K562 (cell line): Measurements from ENCODE around the gene CTDNEP1. TPM values are rescaled to one million over a fixed set of nuclear protein-coding genes. Genes with fewer than 3 reads are reported as not detected.

ENCODE experiments used
- ARID1B ChIP-seq: fragments of 450-650 bp; IDR thresholded peaks from 2 replicates; pipeline ENCODE4 v1.6.1; 2016; ENCODE audit warnings: antibody characterized with exemption, mild to moderate bottlenecking, inconsistent platforms
- BRCA1 ChIP-seq, 2 experiments: fragments of 450-650 bp in 1 of 2; sonication (generic) in 1 of 2; formaldehyde crosslinking in 1 of 2; IDR thresholded peaks; 2 replicates each; pipeline versions ENCODE4 v1.5.0 to v1.6.1; 2017 to 2020; ENCODE audit warnings: mild to moderate bottlenecking in 1 of 2, missing genetic modification reagents in 1 of 2
- BRD9 ChIP-seq: fragments of 450-650 bp; IDR thresholded peaks from 2 replicates; pipeline ENCODE4 v1.6.1; 2018; ENCODE audit warnings: low read depth; ENCODE audit not compliant: partially characterized antibody
- DMBX1 ChIP-seq: fragments of 250-450 bp; sonication (Bioruptor Pico); IDR thresholded peaks from 2 replicates; pipeline ENCODE4 v1.8.0; 2022; ENCODE audit warnings: inconsistent platforms, mild to moderate bottlenecking, moderate library complexity, borderline replicate concordance
- ELF1 ChIP-seq: fragments of 200-800 bp; sonication (Bioruptor generic); IDR thresholded peaks from 2 replicates; pipeline ENCODE4 v1.6.1; 2016; ENCODE audit warnings: missing genetic modification characterization, missing compliant biosample characterization
- EP400 ChIP-seq: fragments of 450-650 bp; IDR thresholded peaks from 2 replicates; pipeline ENCODE4 v1.6.1; 2017; ENCODE audit warnings: antibody characterized with exemption, mild to moderate bottlenecking, moderate library complexity
- FOXJ3 ChIP-seq: sonication (generic); formaldehyde crosslinking; IDR thresholded peaks from 2 replicates; pipeline ENCODE4 v1.4.0; 2020; ENCODE audit warnings: mild to moderate bottlenecking, missing genetic modification reagents
- MIER1 ChIP-seq: fragments of 450-650 bp; IDR thresholded peaks from 2 replicates; pipeline ENCODE4 v1.6.1; 2016; ENCODE audit warnings: antibody characterized with exemption, mild to moderate bottlenecking, low read depth
- MXI1 ChIP-seq: IDR thresholded peaks from 2 replicates; pipeline ENCODE4 v1.6.1; 2011; ENCODE audit warnings: low read depth, mild to moderate bottlenecking, improper control_type of control experiment, low read length
- NCOA4 ChIP-seq: fragments of 450-650 bp; IDR thresholded peaks from 2 replicates; pipeline ENCODE4 v1.6.1; 2018; ENCODE audit warnings: mild to moderate bottlenecking; ENCODE audit not compliant: partially characterized antibody
- RB1 ChIP-seq: fragments of 450-650 bp; IDR thresholded peaks from 2 replicates; pipeline ENCODE4 v1.6.1; 2017; ENCODE audit warnings: low read depth, mild to moderate bottlenecking
- TAF1 ChIP-seq: IDR thresholded peaks from 2 replicates; pipeline ENCODE4 v1.6.1; 2011; ENCODE audit warnings: mild to moderate bottlenecking, low read length, moderate library complexity; ENCODE audit not compliant: insufficient read depth, control insufficient read depth, severe bottlenecking; ENCODE audit errors: extremely low read depth
- TBP ChIP-seq: optimal IDR thresholded peaks from 2 replicates; pipeline ENCODE3; 2011; ENCODE audit warnings: low read depth, low read length, improper control_type of control experiment
- YY1 ChIP-seq, 3 experiments: IDR thresholded peaks; 2 replicates each; pipeline ENCODE4 v1.6.1; 2011; ENCODE audit warnings: low read length in 2 of 3, mild to moderate bottlenecking in 2 of 3, moderate library complexity in 2 of 3, borderline replicate concordance in 1 of 3, control low read depth in 1 of 3, low read depth in 1 of 3; ENCODE audit not compliant: insufficient read depth in 3 of 3, insufficient replicate concordance in 2 of 3, control insufficient read depth in 1 of 3, insufficient read length in 1 of 3; ENCODE audit errors: extremely low read depth in 1 of 3
- ZNF316 ChIP-seq: fragments of 450-650 bp; IDR thresholded peaks from 2 replicates; pipeline ENCODE4 v1.6.1; 2016
- ZNF785 ChIP-seq: fragments of 250-450 bp; sonication (Bioruptor Pico); IDR thresholded peaks from 2 replicates; pipeline ENCODE4 v1.4.0; 2020; ENCODE audit warnings: mild to moderate bottlenecking
- polyA plus RNA-seq, 8 experiments: library from polyadenylated mRNA; depleted of rRNA in 4 of 8; stranded (reverse) in 5 of 8; unstranded in 3 of 8; fragments of >200 nt; fragmentation: Nextera tagmentation in 2 of 8; fragmentation: Illumina TruSeq in 1 of 8; extraction: Ambion mirVana in 2 of 8; extraction: Trizol in 1 of 8; gene quantifications; 2 replicates each; pipeline versions ENCODE4 v1.2.1 to v1.2.3, GENCODE V29; 2011 to 2014; ENCODE audit warnings: inconsistent platforms in 1 of 8, missing spikeins in 1 of 8
- total RNA-seq, 7 experiments: library from RNA; depleted of rRNA in 6 of 7; stranded (reverse); fragments of >200 nt in 6 of 7; fragmentation: Illumina TruSeq in 2 of 7; extraction: Trizol in 2 of 7; gene quantifications; 2 replicates each; pipeline versions ENCODE4 v1.2.1 to v1.2.3, GENCODE V29; 2011 to 2021; ENCODE audit warnings: low replicate concordance in 1 of 7
- TF ChIP-seq, protein P1 (sequence below): fragments of 250-450 bp; sonication (Bioruptor Pico); IDR thresholded peaks from 2 replicates; pipeline ENCODE4 v1.4.0; 2020; ENCODE audit warnings: mild to moderate bottlenecking, moderate library complexity, borderline replicate concordance
- TF ChIP-seq, protein P2 (sequence below): fragments of 450-650 bp; IDR thresholded peaks from 2 replicates; pipeline ENCODE4 v1.6.1; 2017; ENCODE audit warnings: antibody characterized with exemption
- TF ChIP-seq, protein P3 (sequence below), 3 experiments: fragments of 200-800 bp in 1 of 3; fragments of 250-450 bp in 1 of 3; fragments of 450-650 bp in 1 of 3; sonication (Bioruptor Pico) in 1 of 3; sonication (Bioruptor generic) in 1 of 3; formaldehyde crosslinking in 1 of 3; IDR thresholded peaks; 2 replicates each; pipeline versions ENCODE4 v1.6.1 to v1.8.0; 2016 to 2022; ENCODE audit warnings: mild to moderate bottlenecking in 2 of 3, missing genetic modification characterization in 2 of 3, missing compliant biosample characterization in 1 of 3, moderate library complexity in 1 of 3

Gene CTDNEP1
- total and polyA plus RNA-seq, 9 of the 15 experiments (the other 6 are each of a cell fraction or from before 2014, with no cell fraction given) = 10.7 to 150 (median 28.5) TPM

DNA sequence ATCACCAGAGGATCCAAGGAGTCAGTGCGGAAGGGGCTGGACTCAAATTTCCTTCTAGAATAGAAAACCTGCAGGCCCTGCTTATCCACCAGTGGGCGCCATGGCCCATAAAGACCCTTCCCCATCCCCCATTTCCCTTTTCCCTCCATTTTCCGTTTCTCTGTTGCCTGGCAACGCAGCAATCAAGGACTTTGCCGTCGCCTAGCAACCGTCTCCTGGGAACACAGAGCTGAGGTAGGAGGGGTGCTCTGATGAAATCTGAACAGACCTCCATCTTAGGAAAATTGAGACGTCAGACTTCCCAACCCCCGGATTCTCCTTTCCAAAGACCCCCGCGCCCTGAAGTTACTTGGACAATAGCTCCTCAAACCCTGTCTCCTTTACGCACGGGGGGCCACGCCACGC lies 37.6 kb downstream of the CTDNEP1 start (continued):
- TF ChIP-seq, protein P1, sequence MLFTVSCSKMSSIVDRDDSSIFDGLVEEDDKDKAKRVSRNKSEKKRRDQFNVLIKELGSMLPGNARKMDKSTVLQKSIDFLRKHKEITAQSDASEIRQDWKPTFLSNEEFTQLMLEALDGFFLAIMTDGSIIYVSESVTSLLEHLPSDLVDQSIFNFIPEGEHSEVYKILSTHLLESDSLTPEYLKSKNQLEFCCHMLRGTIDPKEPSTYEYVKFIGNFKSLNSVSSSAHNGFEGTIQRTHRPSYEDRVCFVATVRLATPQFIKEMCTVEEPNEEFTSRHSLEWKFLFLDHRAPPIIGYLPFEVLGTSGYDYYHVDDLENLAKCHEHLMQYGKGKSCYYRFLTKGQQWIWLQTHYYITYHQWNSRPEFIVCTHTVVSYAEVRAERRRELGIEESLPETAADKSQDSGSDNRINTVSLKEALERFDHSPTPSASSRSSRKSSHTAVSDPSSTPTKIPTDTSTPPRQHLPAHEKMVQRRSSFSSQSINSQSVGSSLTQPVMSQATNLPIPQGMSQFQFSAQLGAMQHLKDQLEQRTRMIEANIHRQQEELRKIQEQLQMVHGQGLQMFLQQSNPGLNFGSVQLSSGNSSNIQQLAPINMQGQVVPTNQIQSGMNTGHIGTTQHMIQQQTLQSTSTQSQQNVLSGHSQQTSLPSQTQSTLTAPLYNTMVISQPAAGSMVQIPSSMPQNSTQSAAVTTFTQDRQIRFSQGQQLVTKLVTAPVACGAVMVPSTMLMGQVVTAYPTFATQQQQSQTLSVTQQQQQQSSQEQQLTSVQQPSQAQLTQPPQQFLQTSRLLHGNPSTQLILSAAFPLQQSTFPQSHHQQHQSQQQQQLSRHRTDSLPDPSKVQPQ (CRISPR knock-in tag) = no peak
- TF ChIP-seq NCOA4 (no peak), YY1 (IDR thresholded peaks at IDR 0.05; ENCODE audit: borderline replicate concordance in 1 of 3, control insufficient read depth in 1 of 3, extremely low read depth in 1 of 3, insufficient read depth in 3 of 3, insufficient read length in 1 of 3, insufficient replicate concordance in 2 of 3, low read depth in 1 of 3, low read length in 2 of 3) (peak in 2 of 3 experiments; percentile 26 to 39), EP400 (no peak), MIER1 (peak; percentile 53; the same call in 1 of the 2 replicates), RB1 (0 out of 2 replicates have a peak, but pooled peaks have one; percentile 6), ELF1 (tag) (0 out of 2 replicates have a peak, but pooled peaks have one; percentile 19), DMBX1 (CRISPR knock-in tag) (no peak), MXI1 (peak; percentile 99), ARID1B (no peak), FOXJ3 (CRISPR knock-in tag) (peak; percentile 59; the same call in 1 of the 2 replicates), BRD9 (no peak), TAF1 (no peak), TBP (peak; percentile 13), ZNF785 (no peak), ZNF316 (no peak), BRCA1 (IDR thresholded peaks at IDR 0.05) (no peak), BRCA1 (CRISPR knock-in tag; IDR thresholded peaks at IDR 0.05) (no peak)
- TF ChIP-seq, protein P2, sequence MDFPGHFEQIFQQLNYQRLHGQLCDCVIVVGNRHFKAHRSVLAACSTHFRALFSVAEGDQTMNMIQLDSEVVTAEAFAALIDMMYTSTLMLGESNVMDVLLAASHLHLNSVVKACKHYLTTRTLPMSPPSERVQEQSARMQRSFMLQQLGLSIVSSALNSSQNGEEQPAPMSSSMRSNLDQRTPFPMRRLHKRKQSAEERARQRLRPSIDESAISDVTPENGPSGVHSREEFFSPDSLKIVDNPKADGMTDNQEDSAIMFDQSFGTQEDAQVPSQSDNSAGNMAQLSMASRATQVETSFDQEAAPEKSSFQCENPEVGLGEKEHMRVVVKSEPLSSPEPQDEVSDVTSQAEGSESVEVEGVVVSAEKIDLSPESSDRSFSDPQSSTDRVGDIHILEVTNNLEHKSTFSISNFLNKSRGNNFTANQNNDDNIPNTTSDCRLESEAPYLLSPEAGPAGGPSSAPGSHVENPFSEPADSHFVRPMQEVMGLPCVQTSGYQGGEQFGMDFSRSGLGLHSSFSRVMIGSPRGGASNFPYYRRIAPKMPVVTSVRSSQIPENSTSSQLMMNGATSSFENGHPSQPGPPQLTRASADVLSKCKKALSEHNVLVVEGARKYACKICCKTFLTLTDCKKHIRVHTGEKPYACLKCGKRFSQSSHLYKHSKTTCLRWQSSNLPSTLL = no peak
- TF ChIP-seq, protein P3, sequence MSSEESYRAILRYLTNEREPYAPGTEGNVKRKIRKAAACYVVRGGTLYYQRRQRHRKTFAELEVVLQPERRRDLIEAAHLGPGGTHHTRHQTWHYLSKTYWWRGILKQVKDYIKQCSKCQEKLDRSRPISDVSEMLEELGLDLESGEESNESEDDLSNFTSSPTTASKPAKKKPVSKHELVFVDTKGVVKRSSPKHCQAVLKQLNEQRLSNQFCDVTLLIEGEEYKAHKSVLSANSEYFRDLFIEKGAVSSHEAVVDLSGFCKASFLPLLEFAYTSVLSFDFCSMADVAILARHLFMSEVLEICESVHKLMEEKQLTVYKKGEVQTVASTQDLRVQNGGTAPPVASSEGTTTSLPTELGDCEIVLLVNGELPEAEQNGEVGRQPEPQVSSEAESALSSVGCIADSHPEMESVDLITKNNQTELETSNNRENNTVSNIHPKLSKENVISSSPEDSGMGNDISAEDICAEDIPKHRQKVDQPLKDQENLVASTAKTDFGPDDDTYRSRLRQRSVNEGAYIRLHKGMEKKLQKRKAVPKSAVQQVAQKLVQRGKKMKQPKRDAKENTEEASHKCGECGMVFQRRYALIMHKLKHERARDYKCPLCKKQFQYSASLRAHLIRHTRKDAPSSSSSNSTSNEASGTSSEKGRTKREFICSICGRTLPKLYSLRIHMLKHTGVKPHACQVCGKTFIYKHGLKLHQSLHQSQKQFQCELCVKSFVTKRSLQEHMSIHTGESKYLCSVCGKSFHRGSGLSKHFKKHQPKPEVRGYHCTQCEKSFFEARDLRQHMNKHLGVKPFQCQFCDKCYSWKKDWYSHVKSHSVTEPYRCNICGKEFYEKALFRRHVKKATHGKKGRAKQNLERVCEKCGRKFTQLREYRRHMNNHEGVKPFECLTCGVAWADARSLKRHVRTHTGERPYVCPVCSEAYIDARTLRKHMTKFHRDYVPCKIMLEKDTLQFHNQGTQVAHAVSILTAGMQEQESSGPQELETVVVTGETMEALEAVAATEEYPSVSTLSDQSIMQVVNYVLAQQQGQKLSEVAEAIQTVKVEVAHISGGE (CRISPR knock-in tag; IDR thresholded peaks at IDR 0.05) = no peak
